ENCODE measurements around the gene ROBO1.

The ROBO1 gene

GRCh38 chr3:79436387-79436786 is 331.4 kb downstream of the ROBO1 start:
- DNase-seq, result no peak

- DNase-seq, result no peak
Observed at GRCh38 chr3:79427081-79427480, 340.7 kb downstream of the ROBO1 start.

GRCh38 chr3:79424811-79425210 is 343.0 kb downstream of the ROBO1 start:
- no peak for DNase-seq

- DNase-seq, result no peak
Observed at GRCh38 chr3:79423417-79423816, 344.4 kb downstream of the ROBO1 start.

GRCh38 chr3:79421273-79421672 is 346.5 kb downstream of the ROBO1 start:
- no peak for DNase-seq

- DNase-seq, result no peak
Observed at GRCh38 chr3:79418855-79419621, 348.8 kb downstream of the ROBO1 start.

- DNase-seq, result no peak
Observed at GRCh38 chr3:79415356-79415755, 352.4 kb downstream of the ROBO1 start.

GRCh38 chr3:79414806-79415205 is 353.0 kb downstream of the ROBO1 start:
- no peak for DNase-seq

GRCh38 chr3:79414035-79414434 is 353.8 kb downstream of the ROBO1 start:
- DNase-seq, result no peak

- no peak for DNase-seq
Observed at GRCh38 chr3:79412537-79412936, 355.3 kb downstream of the ROBO1 start.

GRCh38 chr3:79410617-79411016 is 357.2 kb downstream of the ROBO1 start:
- no peak for DNase-seq

- no peak for DNase-seq
Observed at GRCh38 chr3:79410136-79410535, 357.7 kb downstream of the ROBO1 start.

- no peak for DNase-seq
Observed at GRCh38 chr3:79406175-79406574, 361.6 kb downstream of the ROBO1 start.

GRCh38 chr3:79405183-79405582 is 362.6 kb downstream of the ROBO1 start:
- DNase-seq, result no peak

- DNase-seq, result no peak
Observed at GRCh38 chr3:79396595-79396994, 371.2 kb downstream of the ROBO1 start.

- DNase-seq, result no peak
Observed at GRCh38 chr3:79392479-79392878, 375.3 kb downstream of the ROBO1 start.

- DNase-seq, result no peak
Observed at GRCh38 chr3:79390352-79390751, 377.4 kb downstream of the ROBO1 start.

- no peak for DNase-seq
Observed at GRCh38 chr3:79385211-79385610, 382.6 kb downstream of the ROBO1 start.

GRCh38 chr3:79383402-79384012 is 384.3 kb downstream of the ROBO1 start:
- no peak for DNase-seq

- no peak for DNase-seq
Observed at GRCh38 chr3:79380581-79380980, 387.2 kb downstream of the ROBO1 start.

GRCh38 chr3:79378064-79378463 is 389.7 kb downstream of the ROBO1 start:
- no peak for DNase-seq

GRCh38 chr3:79369306-79369705 is 398.5 kb downstream of the ROBO1 start:
- no peak for DNase-seq

- no peak for DNase-seq
Observed at GRCh38 chr3:79368403-79368802, 399.4 kb downstream of the ROBO1 start.

GRCh38 chr3:79367803-79368202 is 400.0 kb downstream of the ROBO1 start:
- DNase-seq, result no peak

- DNase-seq, result no peak
Observed at GRCh38 chr3:79367066-79367465, 400.7 kb downstream of the ROBO1 start.
